Activated CD8-positive, alpha-beta memory T cell treated with anti-CD3 and anti-CD28 coated beads, Interleukin-2, amount 10 ng/mL, durations not matched to agents 7 days and 5 days (primary cell): ENCODE results near the gene HOXA5. TPM values are rescaled to one million over a fixed set of nuclear protein-coding genes. Genes with fewer than 3 reads are reported as not detected.
A peak's percentile ranks its signal among the peaks of the same experiment; 100 is the strongest.

Source experiments
- ATAC-seq: fragments of 150-1000 bp; cut with Tn5 transposase; one replicate; pipeline ENCODE4 v1.10.0; 2021; ENCODE audit warnings: moderate library complexity
- CTCF ChIA-PET: fragments of 350-600 bp; sonication (Branson Sonifier 250); formaldehyde crosslinking; loops from one replicate; lab custom pipeline; 2021; ENCODE audit warnings: antibody characterized with exemption; lab: Charles Lee
- DNase-seq: peaks from one replicate; pipeline ENCODE4 v3.0.0-alpha.2; 2020
- H3K27ac Mint-ChIP-seq: one replicate; pipeline ENCODE4 v1.8.0; 2021; ENCODE audit warnings: mild to moderate bottlenecking, mixed read lengths
- H3K27me3 Mint-ChIP-seq: one replicate; pipeline ENCODE4 v1.8.0; 2021; ENCODE audit warnings: mixed read lengths
- H3K36me3 Mint-ChIP-seq: one replicate; pipeline ENCODE4 v1.8.0; 2021; ENCODE audit warnings: mild to moderate bottlenecking, mixed read lengths
- H3K4me1 Mint-ChIP-seq: one replicate; pipeline ENCODE4 v1.8.0; 2021; ENCODE audit warnings: mixed read lengths
- H3K4me3 Mint-ChIP-seq: one replicate; pipeline ENCODE4 v1.8.0; 2021; ENCODE audit warnings: mild to moderate bottlenecking, moderate library complexity, mixed read lengths
- H3K9me3 Mint-ChIP-seq: one replicate; pipeline ENCODE4 v1.8.0; 2022; ENCODE audit warnings: low read depth, mixed read lengths
- total RNA-seq, 2 experiments: library from RNA; stranded (reverse); gene quantifications; one replicate each; pipeline ENCODE4 v1.2.3, GENCODE V29; 2021

Gene HOXA5
- total RNA-seq, 2 experiments from 2014 or later, result not detected

GRCh38 chr7:27164045-27164366, 20.5 kb upstream of the HOXA5 start:
- CTCF ChIA-PET, result interaction anchor here (2.3 to 3.7 kb wide), 2 partner anchors 13 to 482 kb away, joined by 15 to 38 read pairs; no protein-coding TSS in a partner anchor

GRCh38 chr7:27163288-27164044, 20.0 kb upstream of the HOXA5 start:
- H3K27ac Mint-ChIP-seq, result no peak overlapping the region
- CTCF ChIA-PET, result interaction anchor here (0.9 to 3.7 kb wide), 6 partner anchors 11 to 482 kb away, joined by 3 to 38 read pairs (median 6); partner anchors contain the start of gene HOXA10
- ATAC-seq (no peak), DNase-seq (no peak)
- H3K9me3 Mint-ChIP-seq, result no peaks in the 10 kb centered on the region
- H3K36me3 Mint-ChIP-seq, result no peaks in the 10 kb centered on the region
- H3K27me3 Mint-ChIP-seq, result peaks cover 86% of the 10 kb centered on the region
- no peak overlapping the region for H3K4me3 Mint-ChIP-seq
- H3K4me1 Mint-ChIP-seq, result peaks cover 7% of the 10 kb centered on the region

More at GRCh38 chr7:27164045-27164366, 20.5 kb upstream of the HOXA5 start:
- Mint-ChIP-seq H3K36me3 (no peaks in the 10 kb centered on the region), H3K4me3 (no peak overlapping the region), H3K4me1 (peaks cover 6% of the 10 kb centered on the region), H3K27me3 (peaks cover 86% of the 10 kb centered on the region), H3K9me3 (no peaks in the 10 kb centered on the region), H3K27ac (no peak overlapping the region)
- ATAC-seq (no peak), DNase-seq (no peak)

- peaks cover 86% of the 10 kb centered on the region for H3K27me3 Mint-ChIP-seq
- no peak overlapping the region for H3K4me3 Mint-ChIP-seq
- H3K4me1 Mint-ChIP-seq, result peaks cover 7% of the 10 kb centered on the region
- ATAC-seq, result no peak
- CTCF ChIA-PET, result interaction anchor here (0.6 to 3.7 kb wide), 9 partner anchors 12 to 1158 kb away, joined by 3 to 38 read pairs (median 4); partner anchors contain the start of gene HOXA10
- no peaks in the 10 kb centered on the region for H3K9me3 Mint-ChIP-seq
- H3K36me3 Mint-ChIP-seq, result peaks cover 1% of the 10 kb centered on the region
- H3K27ac Mint-ChIP-seq, result no peak overlapping the region
- no peak for DNase-seq
Observed at GRCh38 chr7:27162561-27163287, 19.2 kb upstream of the HOXA5 start.

- ATAC-seq, result no peak
- H3K36me3 Mint-ChIP-seq, result peaks cover 1% of the 10 kb centered on the region
- no peak for DNase-seq
- H3K27ac Mint-ChIP-seq, result no peak overlapping the region
- H3K27me3 Mint-ChIP-seq, result peaks cover 86% of the 10 kb centered on the region
- no peak overlapping the region for H3K4me3 Mint-ChIP-seq
- H3K4me1 Mint-ChIP-seq, result peaks cover 7% of the 10 kb centered on the region
- CTCF ChIA-PET, result interaction anchor here (0.6 to 3.7 kb wide), 21 partner anchors 11 to 1306 kb away, joined by 3 to 38 read pairs (median 6); partner anchors contain the start of gene HOXA10
- H3K9me3 Mint-ChIP-seq, result no peaks in the 10 kb centered on the region
Observed at GRCh38 chr7:27161721-27162560, 18.5 kb upstream of the HOXA5 start.

GRCh38 chr7:27161214-27161720, 17.8 kb upstream of the HOXA5 start:
- CTCF ChIA-PET, result interaction anchor here (0.6 to 3.7 kb wide), 39 partner anchors 9 to 1309 kb away, joined by 3 to 38 read pairs (median 4); partner anchors contain the start of genes HOXA3 and HOXA4
- ATAC-seq, result no peak
- Mint-ChIP-seq H3K27me3 (peaks cover 84% of the 10 kb centered on the region), H3K36me3 (peaks cover 1% of the 10 kb centered on the region), H3K4me1 (peaks cover 7% of the 10 kb centered on the region), H3K4me3 (peak overlapping the region; percentile 57), H3K9me3 (no peaks in the 10 kb centered on the region), H3K27ac (no peak overlapping the region)
- DNase-seq, result no peak

GRCh38 chr7:27160546-27161213, 17.2 kb upstream of the HOXA5 start:
- Mint-ChIP-seq H3K9me3 (no peaks in the 10 kb centered on the region), H3K4me1 (peaks cover 8% of the 10 kb centered on the region), H3K27ac (no peak overlapping the region), H3K4me3 (peak overlapping the region; percentile 57), H3K27me3 (peaks cover 85% of the 10 kb centered on the region), H3K36me3 (peaks cover 1% of the 10 kb centered on the region)
- DNase-seq, result peak; percentile 85
- CTCF ChIA-PET, result interaction anchor here (0.6 to 3.7 kb wide), 39 partner anchors 8 to 1309 kb away, joined by 3 to 38 read pairs (median 4); partner anchors contain the start of genes HOXA3 and HOXA4
- ATAC-seq, result peak; percentile 74

GRCh38 chr7:27160145-27160545, 16.7 kb upstream of the HOXA5 start:
- CTCF ChIA-PET, result interaction anchor here (1.1 to 3.7 kb wide), 17 partner anchors 8 to 1304 kb away, joined by 3 to 38 read pairs (median 7); partner anchors contain the start of gene HOXA3
- H3K4me1 Mint-ChIP-seq, result peaks cover 11% of the 10 kb centered on the region
- ATAC-seq (peak; percentile 20), DNase-seq (no peak)
- H3K27me3 Mint-ChIP-seq, result peaks cover 87% of the 10 kb centered on the region
- peak overlapping the region; percentile 16 for H3K4me3 Mint-ChIP-seq
- H3K9me3 Mint-ChIP-seq, result no peaks in the 10 kb centered on the region
- peaks cover 1% of the 10 kb centered on the region for H3K36me3 Mint-ChIP-seq
- H3K27ac Mint-ChIP-seq, result no peak overlapping the region

- peaks cover 89% of the 10 kb centered on the region for H3K27me3 Mint-ChIP-seq
- no peak overlapping the region for H3K27ac Mint-ChIP-seq
- peaks cover 15% of the 10 kb centered on the region for H3K4me1 Mint-ChIP-seq
- no peaks in the 10 kb centered on the region for H3K9me3 Mint-ChIP-seq
- peaks cover 1% of the 10 kb centered on the region for H3K36me3 Mint-ChIP-seq
- no peak for ATAC-seq
- CTCF ChIA-PET, result interaction anchor here (0.7 to 1.2 kb wide), 5 partner anchors 27 to 790 kb away, joined by 3 read pairs; no protein-coding TSS in a partner anchor
- H3K4me3 Mint-ChIP-seq, result peak overlapping the region; percentile 16
- DNase-seq, result no peak
Observed at GRCh38 chr7:27159266-27160144, 16.0 kb upstream of the HOXA5 start.

- Mint-ChIP-seq H3K27me3 (peaks cover 89% of the 10 kb centered on the region), H3K4me3 (no peak overlapping the region), H3K9me3 (no peaks in the 10 kb centered on the region), H3K36me3 (peaks cover 1% of the 10 kb centered on the region), H3K4me1 (peaks cover 18% of the 10 kb centered on the region), H3K27ac (peak overlapping the region; percentile 61)
- CTCF ChIA-PET, result interaction anchor here (0.7 to 1.2 kb wide), 5 partner anchors 28 to 789 kb away, joined by 3 read pairs; no protein-coding TSS in a partner anchor
- DNase-seq (no peak), ATAC-seq (no peak)
Observed at GRCh38 chr7:27158436-27159265, 15.2 kb upstream of the HOXA5 start.

GRCh38 chr7:27157702-27158431, 14.4 kb upstream of the HOXA5 start:
- H3K9me3 Mint-ChIP-seq, result no peaks in the 10 kb centered on the region
- H3K4me1 Mint-ChIP-seq, result peaks cover 18% of the 10 kb centered on the region
- DNase-seq (no peak), ATAC-seq (no peak)
- H3K27ac Mint-ChIP-seq, result peak overlapping the region; percentile 61
- peaks cover 88% of the 10 kb centered on the region for H3K27me3 Mint-ChIP-seq
- no peak overlapping the region for H3K4me3 Mint-ChIP-seq
- CTCF ChIA-PET, result interaction anchor here (0.7 to 1.5 kb wide), 2 partner anchors 8 to 24 kb away, joined by 3 to 6 read pairs; partner anchors contain the start of gene HOXA9
- H3K36me3 Mint-ChIP-seq, result peaks cover 1% of the 10 kb centered on the region
